HG03066 (cell line): Measurements from ENCODE around the gene TAP2.
"Not testable (repeated sequence)": the region's sequence is repeated elsewhere in the genome, so short reads cannot be mapped to it uniquely, and the experiment has no call there.

Source experiments
- ATAC-seq: cut with Tn5 transposase; IDR thresholded peaks from one replicate; pipeline ENCODE4 v1.9.1; 2021; ENCODE audit warnings: low read depth; ENCODE audit not compliant: unreplicated experiment

TAP2 gene

GRCh38 chr6:32838114-32838958 is at the start of gene TAP2:
TSS of gene TAP2 (minus strand) at chr6:32838739. CDS start at chr6:32838233, 506 bp downstream.
- peak; percentile 79 for ATAC-seq

- ATAC-seq: no peak
Observed at GRCh38 chr6:32887616-32888015, 49.1 kb upstream of the TAP2 start.

DNA sequence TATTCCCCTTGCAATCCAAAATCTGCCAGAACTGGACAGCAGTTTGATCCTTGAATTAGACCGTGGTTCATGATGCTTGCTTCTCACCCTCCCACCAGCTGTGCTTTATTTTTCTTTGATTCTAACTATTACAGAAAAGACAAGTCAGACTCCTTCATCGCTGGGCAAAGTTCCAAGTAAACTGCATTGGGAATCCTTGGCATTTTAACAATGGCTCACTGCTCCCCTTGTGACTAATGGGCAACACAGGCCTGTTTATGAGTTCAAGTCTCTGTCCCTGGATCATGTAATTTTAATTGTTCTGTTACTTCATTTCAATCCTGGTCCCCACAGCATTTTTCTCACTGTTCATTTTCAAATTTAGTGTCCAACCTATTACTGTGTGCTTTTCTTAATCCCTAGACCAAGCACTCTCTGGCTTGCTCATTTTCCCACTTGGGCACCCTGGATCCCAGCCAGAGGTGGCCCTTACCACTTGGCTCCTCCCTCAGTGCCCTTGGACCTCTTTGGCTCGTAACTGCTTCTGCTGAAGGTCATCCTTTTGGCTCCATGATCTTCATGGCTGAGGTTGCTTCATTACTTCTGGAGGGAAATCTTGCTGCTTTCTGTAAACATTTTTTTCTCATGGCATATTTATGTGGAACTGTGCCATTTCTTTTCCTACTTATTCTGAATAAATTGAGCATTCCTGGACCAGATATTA is 48.3 kb upstream of the TAP2 start:
- no peak for ATAC-seq

GRCh38 chr6:32885698-32886286 is 47.3 kb upstream of the TAP2 start:
- no peak for ATAC-seq

- ATAC-seq: no peak
Observed at GRCh38 chr6:32883789-32884188, 45.2 kb upstream of the TAP2 start.

DNA sequence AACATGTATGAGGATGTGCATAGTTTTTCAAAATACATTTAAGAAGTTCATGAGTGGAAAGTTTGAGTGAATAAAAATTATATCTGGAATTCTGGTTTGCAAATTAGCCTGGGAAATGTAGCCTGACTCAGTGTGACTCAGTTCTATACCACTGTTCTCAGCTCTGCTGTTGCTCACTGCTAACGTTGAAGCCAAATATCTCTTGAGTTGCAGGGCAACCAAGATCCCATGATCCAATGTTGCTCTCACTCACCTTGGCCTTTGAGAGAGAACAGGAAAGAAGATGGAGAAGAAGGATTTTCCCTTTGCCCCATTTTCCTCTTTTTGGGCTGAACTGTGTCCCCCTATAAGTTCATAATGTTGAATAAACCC is 44.3 kb upstream of the TAP2 start:
- no peak for ATAC-seq

DNA sequence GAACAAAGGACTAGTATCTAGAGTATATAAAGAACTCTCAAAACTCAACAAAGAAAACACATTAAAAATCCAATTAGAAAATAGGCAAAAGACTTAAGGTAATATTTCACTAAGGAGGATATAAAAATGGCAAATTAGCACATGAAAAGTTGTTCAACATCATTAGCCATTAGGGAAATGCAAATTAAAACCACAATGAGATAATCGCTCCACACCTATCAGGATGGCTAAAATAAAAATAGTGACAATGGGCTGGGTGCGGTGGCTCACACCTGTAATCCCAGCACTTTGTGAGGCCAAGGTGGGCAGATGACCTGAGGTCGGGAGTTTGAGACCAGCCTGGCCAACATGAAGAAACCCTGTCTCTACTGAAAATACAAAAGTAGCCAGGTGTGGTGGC is 42.4 kb upstream of the TAP2 start:
- not testable (repeated sequence) for ATAC-seq

- ATAC-seq: no peak
Observed at GRCh38 chr6:32879691-32880090, 41.2 kb upstream of the TAP2 start.

DNA sequence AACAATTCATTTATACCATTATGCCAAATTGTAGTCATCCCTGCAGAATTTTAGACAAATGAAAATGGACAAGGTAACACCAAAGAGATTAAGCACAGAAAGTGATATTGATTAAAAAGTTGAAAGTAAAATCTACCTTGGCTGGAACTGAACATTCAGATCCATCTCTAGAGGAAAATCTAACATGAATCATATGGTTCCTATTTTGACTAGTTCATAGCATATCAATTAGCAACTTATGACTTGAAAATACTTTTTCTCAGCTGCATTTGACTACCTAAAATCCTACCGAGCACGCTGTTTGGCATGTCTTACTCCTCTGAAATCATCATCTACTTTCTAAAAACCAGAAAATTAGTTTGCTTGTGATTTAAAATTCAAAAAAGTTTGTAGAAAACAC is 38.1 kb upstream of the TAP2 start:
- no peak for ATAC-seq

- not testable (repeated sequence) for ATAC-seq
Observed at GRCh38 chr6:32873947-32874346, 35.4 kb upstream of the TAP2 start.

DNA sequence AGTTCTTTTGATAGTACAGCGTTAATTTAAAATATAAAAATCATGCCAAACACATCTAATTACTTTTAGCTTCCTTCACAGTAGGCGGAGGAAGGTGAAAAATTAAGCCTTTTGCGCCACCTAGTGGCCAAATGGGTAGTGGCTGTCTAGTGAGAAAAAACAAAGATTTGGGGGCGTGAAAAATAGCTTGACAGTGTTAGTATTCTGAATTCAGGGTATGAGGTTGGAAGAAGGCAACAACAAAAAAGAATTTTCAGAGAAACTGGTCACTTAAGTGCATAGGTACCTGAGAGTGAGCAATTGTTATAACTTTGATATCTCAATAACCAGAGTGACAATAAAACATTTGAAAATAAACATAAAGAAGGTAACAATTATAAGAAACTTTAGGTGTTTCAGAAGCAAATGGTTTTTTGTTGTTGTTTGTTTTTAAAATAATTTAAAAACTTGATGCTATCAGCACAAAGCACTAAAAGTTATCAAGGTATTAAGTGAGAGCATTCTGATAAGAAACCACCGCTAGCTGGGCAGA is 29.8 kb upstream of the TAP2 start:
- no peak for ATAC-seq

GRCh38 chr6:32867554-32868256 is 29.2 kb upstream of the TAP2 start:
- no peak for ATAC-seq

DNA sequence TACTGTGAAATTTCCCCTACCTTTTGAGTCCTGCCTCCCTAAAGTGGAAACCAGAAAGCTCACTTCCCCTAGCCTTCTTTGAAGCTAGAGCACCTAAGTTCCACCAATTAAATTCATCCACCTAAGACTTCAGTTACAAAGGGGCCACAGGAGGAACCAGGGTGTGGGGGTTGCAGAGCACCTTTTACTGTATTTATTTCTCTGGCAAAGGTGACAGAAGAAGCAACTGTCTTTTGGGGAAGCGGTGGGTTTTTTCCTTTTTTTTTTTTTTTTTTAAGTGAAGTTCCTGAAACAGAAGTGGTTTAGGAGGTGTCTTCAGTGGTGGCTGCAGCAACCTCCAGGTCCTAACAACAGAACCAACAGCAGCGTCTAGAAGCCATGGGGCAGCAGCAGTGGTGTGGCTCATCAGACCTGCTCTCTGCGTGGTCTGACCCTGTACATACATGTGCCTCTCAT is 28.5 kb upstream of the TAP2 start:
- ATAC-seq: no peak

DNA sequence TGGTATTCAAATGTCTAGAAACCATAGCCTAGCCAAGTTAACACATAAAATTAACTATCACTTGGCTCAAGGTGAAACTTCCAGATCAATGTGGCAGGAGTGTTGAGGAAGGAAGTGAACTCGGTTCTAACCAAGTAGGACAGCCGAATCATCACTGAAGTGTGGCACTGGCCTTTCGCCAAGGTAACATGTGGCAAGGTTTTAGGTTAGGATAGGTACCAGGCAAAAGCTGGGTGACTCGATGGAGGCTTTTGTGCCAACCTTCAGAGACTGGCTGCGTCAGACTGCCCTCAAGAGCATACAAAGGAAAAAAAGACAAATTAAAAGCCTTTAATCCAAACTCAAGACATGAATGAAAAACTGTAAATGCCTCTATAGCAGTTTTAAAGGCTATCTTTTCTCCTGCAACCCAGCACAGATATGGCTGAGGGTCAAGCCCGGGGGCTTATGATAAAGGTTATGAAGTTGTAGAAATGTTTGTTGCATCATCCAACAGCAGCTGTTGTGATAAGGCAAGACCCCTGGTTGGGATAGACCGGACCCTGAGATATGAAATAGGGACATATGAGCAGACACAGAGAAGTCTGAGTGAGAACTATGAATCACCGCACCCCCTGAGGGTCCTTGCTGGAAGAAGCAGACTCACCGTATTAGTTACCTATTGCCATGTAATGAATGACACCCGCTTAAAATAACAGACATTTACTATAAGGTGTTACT is 27.3 kb upstream of the TAP2 start:
- no peak for ATAC-seq

- no peak for ATAC-seq
Observed at GRCh38 chr6:32862725-32863124, 24.2 kb upstream of the TAP2 start.

DNA sequence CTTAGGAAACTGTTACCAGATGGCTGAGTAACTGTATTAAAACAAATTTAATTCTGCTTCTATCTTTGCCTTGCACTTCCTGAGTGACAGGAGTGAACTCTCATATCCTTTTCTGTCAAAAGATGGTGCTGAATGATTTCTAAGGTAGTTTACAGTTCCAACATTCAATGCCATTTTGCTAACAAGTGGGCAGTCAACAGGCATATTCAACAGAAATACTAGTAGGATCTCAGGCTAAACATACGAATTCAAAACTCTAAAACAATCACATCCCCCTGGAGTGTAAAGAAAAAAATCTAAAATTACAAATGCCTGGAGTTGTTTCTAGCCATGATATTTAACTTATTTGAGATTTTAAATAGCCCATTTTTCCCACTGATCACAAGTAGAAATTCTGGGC is 22.1 kb upstream of the TAP2 start:
- ATAC-seq: no peak

GRCh38 chr6:32858194-32858593 is 19.7 kb upstream of the TAP2 start:
- no peak for ATAC-seq

- ATAC-seq: no peak
Observed at GRCh38 chr6:32857156-32857891, 18.8 kb upstream of the TAP2 start.

- ATAC-seq: no peak
Observed at GRCh38 chr6:32855467-32856174, 17.1 kb upstream of the TAP2 start.
